Liver (tissue), 9 donors: ENCODE measurements around the gene MAPK8. TPM values are rescaled to one million over a fixed set of nuclear protein-coding genes. Genes with fewer than 3 reads are reported as not detected.

Experiments
- DNase-seq: peaks from one replicate; pipeline ENCODE4 v3.0.0-alpha.2; 2017; ENCODE audit warnings: low spot score
- H3K27ac ChIP-seq, 2 donors: one replicate each; pipeline ENCODE4 v1.7.0; 2013; ENCODE audit warnings: inconsistent platforms in 2 of 2, low read length in 2 of 2, control low read depth in 1 of 2, low read depth in 1 of 2, mild to moderate bottlenecking in 1 of 2
- H3K27me3 ChIP-seq, 4 donors: one replicate each; pipeline versions ENCODE4 v1.6.1 to v1.7.0; 2013; ENCODE audit warnings: low read length in 3 of 4, inconsistent platforms in 1 of 4, mild to moderate bottlenecking in 1 of 4, moderate library complexity in 1 of 4; ENCODE audit not compliant: control insufficient read depth in 4 of 4, insufficient read depth in 4 of 4
- H3K36me3 ChIP-seq, 4 donors: one replicate each; pipeline versions ENCODE4 v1.6.1 to v1.7.0; 2013; ENCODE audit warnings: low read length in 3 of 4, mild to moderate bottlenecking in 3 of 4, low read depth in 1 of 4, moderate library complexity in 1 of 4; ENCODE audit not compliant: control insufficient read depth in 4 of 4, insufficient read depth in 3 of 4
- H3K4me1 ChIP-seq, 4 donors: one replicate each; pipeline versions ENCODE4 v1.6.1 to v1.7.0; 2013; ENCODE audit warnings: low read length in 3 of 4, mild to moderate bottlenecking in 3 of 4, moderate library complexity in 1 of 4; ENCODE audit not compliant: control insufficient read depth in 4 of 4, insufficient read depth in 4 of 4
- H3K4me3 ChIP-seq, 3 donors: one replicate each; pipeline versions ENCODE4 v1.6.1 to v1.7.0; 2013; ENCODE audit warnings: low read length in 3 of 3, control low read depth in 1 of 3, low read depth in 1 of 3, mild to moderate bottlenecking in 1 of 3
- H3K9ac ChIP-seq, 2 donors: one replicate each; pipeline ENCODE4 v1.7.0; 2013; ENCODE audit warnings: low read length in 2 of 2, mild to moderate bottlenecking in 2 of 2, moderate library complexity in 2 of 2, control low read depth in 1 of 2, low read depth in 1 of 2
- H3K9me3 ChIP-seq, 4 donors: one replicate each; pipeline versions ENCODE4 v1.6.1 to v1.7.0; 2013; ENCODE audit warnings: low read length in 3 of 4; ENCODE audit not compliant: control insufficient read depth in 4 of 4
- EGR1 ChIP-seq, 2 donors: IDR thresholded peaks; 2 replicates each; pipeline ENCODE4 v1.6.1; 2016 to 2018; ENCODE audit warnings: antibody characterized with exemption in 2 of 2, low read depth in 2 of 2
- FOXA1 ChIP-seq: IDR thresholded peaks from 2 replicates; pipeline ENCODE4 v1.6.1; 2016; ENCODE audit warnings: antibody characterized with exemption
- FOXA2 ChIP-seq: IDR thresholded peaks from 2 replicates; pipeline ENCODE4 v1.6.1; 2016; ENCODE audit warnings: antibody characterized with exemption
- GABPA ChIP-seq, 2 donors: IDR thresholded peaks in 1 of 2; conservative IDR thresholded peaks in 1 of 2; 2 replicates each; pipeline ENCODE4 v1.6.1; 2016; ENCODE audit warnings: antibody characterized with exemption in 2 of 2, mild to moderate bottlenecking in 1 of 2, moderate library complexity in 1 of 2
- HNF4G ChIP-seq: IDR thresholded peaks from 2 replicates; pipeline ENCODE4 v1.6.1; 2016; ENCODE audit warnings: antibody characterized with exemption
- JUND ChIP-seq, 2 donors: IDR thresholded peaks; 2 replicates each; pipeline ENCODE4 v1.6.1; 2016; ENCODE audit warnings: antibody characterized with exemption in 2 of 2
- NR2F2 ChIP-seq: IDR thresholded peaks from 2 replicates; pipeline ENCODE4 v1.6.1; 2016; ENCODE audit warnings: antibody characterized with exemption
- RAD21 ChIP-seq, 2 donors: IDR thresholded peaks; 2 replicates each; pipeline ENCODE4 v1.6.1; 2016; ENCODE audit warnings: antibody characterized with exemption in 2 of 2, mild to moderate bottlenecking in 2 of 2
- RXRA ChIP-seq, 2 donors: IDR thresholded peaks; 2 replicates each; pipeline ENCODE4 v1.6.1; 2017 to 2018; ENCODE audit warnings: antibody characterized with exemption in 2 of 2, mild to moderate bottlenecking in 1 of 2
- SP1 ChIP-seq: IDR thresholded peaks from 2 replicates; pipeline ENCODE4 v1.6.1; 2018; ENCODE audit warnings: antibody characterized with exemption, mild to moderate bottlenecking
- TAF1 ChIP-seq: conservative IDR thresholded peaks from 2 replicates; pipeline ENCODE4 v1.6.1; 2016; ENCODE audit warnings: antibody characterized with exemption, mild to moderate bottlenecking
- WGBS: extraction: QIAGEN DNeasy Blood & Tissue Kit; methylation state at CpG from one replicate; pipeline ENCODE4 v1.1.7; 2013; 5-methylcytosine and 5-hydroxymethylcytosine counted together
- polyA plus RNA-seq, 2 donors: library from polyadenylated mRNA; stranded (reverse) in 1 of 2; unstranded in 1 of 2; fragments of 200-250 nt in 1 of 2; fragments of >200 nt in 1 of 2; fragmentation: Nextera tagmentation in 1 of 2; extraction: Ambion mirVana in 1 of 2; gene quantifications; one replicate each; pipeline versions ENCODE4 v1.2.1 to v1.2.3, GENCODE V29; 2013 to 2015
- total RNA-seq, 2 donors: library from RNA; depleted of rRNA; stranded (reverse); fragments of >200 nt; gene quantifications; one replicate each; pipeline ENCODE4 v1.2.3, GENCODE V29; 2014
- TF ChIP-seq, protein P1 (sequence below): IDR thresholded peaks from 2 replicates; pipeline ENCODE4 v1.6.1; 2016; ENCODE audit warnings: antibody characterized with exemption
- TF ChIP-seq, protein P2 (sequence below): fragments of 150-350 bp; IDR thresholded peaks from 2 replicates; pipeline ENCODE4 v1.5.1; 2017; ENCODE audit warnings: improper control_type of control experiment, low read depth, low read length; ENCODE audit not compliant: missing input control
- donor health status: healthy.
- donor health status: healthy.
- donor health status: healthy.
- donor health status: healthy.
- donor health status: healthy.

The MAPK8 gene
- total and polyA plus RNA-seq, 4 donors, result 14.9 to 51.6 (median 24.8) TPM

DNA sequence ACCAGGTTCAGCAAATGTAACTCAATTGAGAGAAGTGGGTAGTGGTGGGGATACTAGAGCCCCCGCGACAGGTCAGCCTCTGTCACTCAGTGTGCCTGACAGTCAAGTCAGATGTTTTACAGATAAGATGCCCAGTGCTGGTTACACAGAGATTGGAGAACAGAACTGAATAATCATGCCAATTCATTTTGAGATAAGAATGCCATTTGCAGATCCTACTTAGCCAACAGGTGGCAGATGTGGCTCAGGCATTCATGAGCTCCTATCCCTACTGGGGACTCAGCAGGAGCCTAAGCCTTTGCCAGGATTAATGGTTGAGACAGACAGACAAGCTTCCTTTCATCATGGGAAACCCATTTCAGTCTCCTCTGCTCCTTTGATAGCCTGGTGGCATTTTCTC is 137.8 kb downstream of the MAPK8 start:
- H3K27ac ChIP-seq, result no peak overlapping the region
- H3K4me1 ChIP-seq, result peaks cover 0 to 4% (median 0%) of the 10 kb centered on the region in 4 donors
- TF ChIP-seq RAD21 (IDR thresholded peaks at IDR 0.05) (peak; percentile 71 to 81), NR2F2 (no peak), GABPA (IDR thresholded peaks at IDR 0.05 in 1 of 2, conservative IDR thresholded peaks at IDR 0.05 in 1 of 2) (no peak), FOXA1 (no peak), RXRA (IDR thresholded peaks at IDR 0.05) (no peak), SP1 (no peak), FOXA2 (no peak), TAF1 (no peak), JUND (IDR thresholded peaks at IDR 0.05) (no peak), EGR1 (IDR thresholded peaks at IDR 0.05; ENCODE audit: low read depth in 2 of 2) (no peak), HNF4G (no peak)
- TF ChIP-seq, protein P1, sequence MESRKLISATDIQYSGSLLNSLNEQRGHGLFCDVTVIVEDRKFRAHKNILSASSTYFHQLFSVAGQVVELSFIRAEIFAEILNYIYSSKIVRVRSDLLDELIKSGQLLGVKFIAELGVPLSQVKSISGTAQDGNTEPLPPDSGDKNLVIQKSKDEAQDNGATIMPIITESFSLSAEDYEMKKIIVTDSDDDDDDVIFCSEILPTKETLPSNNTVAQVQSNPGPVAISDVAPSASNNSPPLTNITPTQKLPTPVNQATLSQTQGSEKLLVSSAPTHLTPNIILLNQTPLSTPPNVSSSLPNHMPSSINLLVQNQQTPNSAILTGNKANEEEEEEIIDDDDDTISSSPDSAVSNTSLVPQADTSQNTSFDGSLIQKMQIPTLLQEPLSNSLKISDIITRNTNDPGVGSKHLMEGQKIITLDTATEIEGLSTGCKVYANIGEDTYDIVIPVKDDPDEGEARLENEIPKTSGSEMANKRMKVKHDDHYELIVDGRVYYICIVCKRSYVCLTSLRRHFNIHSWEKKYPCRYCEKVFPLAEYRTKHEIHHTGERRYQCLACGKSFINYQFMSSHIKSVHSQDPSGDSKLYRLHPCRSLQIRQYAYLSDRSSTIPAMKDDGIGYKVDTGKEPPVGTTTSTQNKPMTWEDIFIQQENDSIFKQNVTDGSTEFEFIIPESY, result no peak
- TF ChIP-seq, protein P2, sequence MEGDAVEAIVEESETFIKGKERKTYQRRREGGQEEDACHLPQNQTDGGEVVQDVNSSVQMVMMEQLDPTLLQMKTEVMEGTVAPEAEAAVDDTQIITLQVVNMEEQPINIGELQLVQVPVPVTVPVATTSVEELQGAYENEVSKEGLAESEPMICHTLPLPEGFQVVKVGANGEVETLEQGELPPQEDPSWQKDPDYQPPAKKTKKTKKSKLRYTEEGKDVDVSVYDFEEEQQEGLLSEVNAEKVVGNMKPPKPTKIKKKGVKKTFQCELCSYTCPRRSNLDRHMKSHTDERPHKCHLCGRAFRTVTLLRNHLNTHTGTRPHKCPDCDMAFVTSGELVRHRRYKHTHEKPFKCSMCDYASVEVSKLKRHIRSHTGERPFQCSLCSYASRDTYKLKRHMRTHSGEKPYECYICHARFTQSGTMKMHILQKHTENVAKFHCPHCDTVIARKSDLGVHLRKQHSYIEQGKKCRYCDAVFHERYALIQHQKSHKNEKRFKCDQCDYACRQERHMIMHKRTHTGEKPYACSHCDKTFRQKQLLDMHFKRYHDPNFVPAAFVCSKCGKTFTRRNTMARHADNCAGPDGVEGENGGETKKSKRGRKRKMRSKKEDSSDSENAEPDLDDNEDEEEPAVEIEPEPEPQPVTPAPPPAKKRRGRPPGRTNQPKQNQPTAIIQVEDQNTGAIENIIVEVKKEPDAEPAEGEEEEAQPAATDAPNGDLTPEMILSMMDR, result peak; percentile 25
- no peak overlapping the region for H3K4me3 ChIP-seq
- DNase-seq, result no peak
- no peaks in the 10 kb centered on the region for H3K36me3 ChIP-seq
- no peaks in the 10 kb centered on the region for H3K9me3 ChIP-seq
- no peak overlapping the region for H3K9ac ChIP-seq
- WGBS, result 52% methylated on average over 2 of the region's 2 CpGs
- no peaks in the 10 kb centered on the region for H3K27me3 ChIP-seq

DNA sequence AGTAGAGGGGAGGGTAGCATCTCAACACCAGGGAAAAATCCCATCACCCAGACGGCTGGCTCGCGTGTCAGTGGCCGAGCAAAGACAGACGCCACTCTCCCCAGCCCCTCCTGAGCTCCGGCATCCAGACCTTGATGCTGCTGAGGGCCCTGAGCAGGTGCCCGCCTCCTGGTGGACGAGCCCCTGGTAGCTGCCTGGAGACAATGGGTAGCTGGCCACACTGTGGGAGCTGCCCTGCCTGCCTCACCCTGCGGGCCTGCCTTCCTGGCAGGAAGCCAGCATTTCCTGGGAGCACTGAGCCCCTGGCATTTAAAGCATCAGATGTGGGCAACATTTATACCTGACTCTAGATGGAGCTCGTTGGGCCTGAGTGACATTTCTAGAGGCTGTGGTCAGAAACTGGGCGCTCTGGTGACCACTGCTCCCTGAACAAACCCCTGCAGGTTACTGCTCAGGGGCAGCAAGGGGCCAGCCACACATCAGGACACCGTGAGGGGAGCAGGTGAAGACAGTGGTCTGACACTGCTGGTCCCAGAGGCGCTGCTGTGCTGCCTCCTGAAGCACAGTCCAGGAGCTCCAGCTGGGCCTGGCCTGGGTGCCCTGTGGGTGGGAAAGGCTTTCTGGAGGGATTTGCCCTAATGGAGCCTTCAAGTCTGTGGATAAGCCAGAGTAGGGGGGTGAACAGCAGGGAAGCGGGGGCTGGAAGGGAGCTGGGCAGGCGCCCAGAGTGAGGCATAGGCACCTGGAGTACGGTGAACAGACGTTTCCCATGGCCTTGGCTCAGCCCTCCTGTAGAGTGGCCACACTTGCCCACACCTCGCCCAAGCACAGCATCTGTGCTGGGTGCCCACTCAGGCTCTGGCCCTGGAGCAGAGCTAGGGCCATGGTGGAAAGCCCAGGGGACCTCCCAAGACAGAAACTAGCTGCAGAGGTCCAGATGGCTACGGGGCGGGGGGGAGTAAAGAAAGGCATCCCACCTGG is 138.7 kb downstream of the MAPK8 start:
- 82% methylated on average over 20 of the region's 20 CpGs for whole genome bisulfite sequencing
- Histone ChIP-seq H3K9ac (no peak overlapping the region), H3K9me3 (no peaks in the 10 kb centered on the region), H3K27ac (no peak overlapping the region), H3K27me3 (no peaks in the 10 kb centered on the region), H3K4me3 (no peak overlapping the region), H3K36me3 (no peaks in the 10 kb centered on the region), H3K4me1 (no peaks in the 10 kb centered on the region)
- TF ChIP-seq EGR1 (IDR thresholded peaks at IDR 0.05; ENCODE audit: low read depth in 2 of 2), result no peak
- TF ChIP-seq, protein P1, result no peak
- no peak for DNase-seq
